Measurements from ENCODE around the gene SVOP. TPM values are rescaled to one million over a fixed set of nuclear protein-coding genes. Genes with fewer than 3 reads are reported as not detected.
"Not testable (repeated sequence)": the region's sequence is repeated elsewhere in the genome, so short reads cannot be mapped to it uniquely, and the experiment has no call there.

Gene SVOP
- total RNA-seq, 1 donor from 2014 or later, result not detected

- Mint-ChIP-seq H3K4me1 (ENCODE audit: low read depth) (no peaks in the 10 kb centered on the region), H3K27me3 (ENCODE audit: low read depth) (no peaks in the 10 kb centered on the region), H3K27ac (no peak overlapping the region), H3K9me3 (no peaks in the 10 kb centered on the region), H3K4me3 (ENCODE audit: low read depth) (no peak overlapping the region), H3K36me3 (ENCODE audit: low read depth) (no peaks in the 10 kb centered on the region)
- no peak for DNase-seq (ENCODE audit: low spot score)
- intact Hi-C loops (cut with micrococcal nuclease), result no loop called here
Observed at GRCh38 chr12:108881953-108882352, 138.9 kb downstream of the SVOP start.

DNA sequence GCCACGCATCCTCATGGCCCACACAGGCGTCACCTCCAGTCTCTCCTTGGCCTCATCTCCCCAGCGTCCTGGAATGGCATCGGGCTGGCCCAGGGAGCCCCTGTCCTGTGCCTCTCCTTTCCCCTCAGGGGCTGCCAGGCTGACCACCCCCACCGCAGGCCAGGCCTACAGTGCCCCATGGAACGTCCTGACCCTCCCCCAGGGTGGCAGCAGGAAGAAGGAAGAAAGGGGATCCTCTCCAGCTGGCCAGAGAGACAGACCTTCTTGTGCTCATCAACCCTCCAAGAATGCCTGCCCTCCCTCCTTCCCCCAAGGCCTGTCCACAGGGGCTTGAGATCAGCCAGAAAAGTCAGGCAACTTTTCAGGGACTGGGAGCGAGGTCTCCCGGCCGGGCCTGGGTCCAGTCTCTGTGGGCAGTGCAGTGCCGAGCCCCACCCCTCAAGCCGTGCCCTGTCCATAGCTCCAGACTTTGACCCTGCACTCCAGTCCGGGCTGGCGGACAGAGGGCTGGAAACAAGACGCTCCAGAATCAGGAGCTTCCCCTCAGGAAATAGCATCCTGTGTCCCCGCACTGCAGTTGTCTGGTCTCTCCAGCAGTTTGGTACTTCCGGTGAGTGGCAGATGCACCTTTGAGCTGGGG lies 141.1 kb downstream of the SVOP start, which contains the start of gene DAO:
TSS of gene DAO (plus strand) at position 478 of the 640 bp plus-strand sequence. CDS start 4,915 bp downstream, outside the sequence.
- intact Hi-C loops (cut with micrococcal nuclease), result no loop called here
- Mint-ChIP-seq H3K36me3 (ENCODE audit: low read depth) (no peaks in the 10 kb centered on the region), H3K4me1 (ENCODE audit: low read depth) (peaks cover 5% of the 10 kb centered on the region), H3K27ac (no peak within 1 kb of the TSS), H3K9me3 (peaks cover 4% of the 10 kb centered on the region), H3K27me3 (ENCODE audit: low read depth) (no peaks in the 10 kb centered on the region), H3K4me3 (ENCODE audit: low read depth) (no peak within 1 kb of the TSS)
- no peak for DNase-seq (ENCODE audit: low spot score)

DNA sequence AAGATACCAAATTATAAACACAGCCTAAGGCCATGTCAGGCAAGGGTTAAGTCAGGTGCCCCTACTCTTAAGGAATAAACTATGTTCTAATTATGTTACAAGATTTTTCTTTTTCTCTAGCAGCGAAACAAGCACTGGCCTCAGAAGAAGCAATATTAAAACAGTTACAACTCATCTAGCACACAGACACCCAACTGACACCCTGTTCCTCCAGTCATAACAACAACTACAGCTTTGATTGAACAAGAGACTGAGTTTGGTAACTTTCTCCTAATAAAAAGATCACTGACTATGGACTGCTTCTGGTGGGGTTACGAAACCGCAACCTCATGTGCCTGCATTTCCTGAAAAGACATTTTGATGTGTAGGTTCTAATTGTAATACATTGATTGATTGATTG lies 144.3 kb downstream of the SVOP start:
- no peak overlapping the region for H3K27ac Mint-ChIP-seq
- intact Hi-C loops (cut with micrococcal nuclease), result no loop called here
- no peak overlapping the region for H3K4me3 Mint-ChIP-seq (ENCODE audit: low read depth)
- H3K4me1 Mint-ChIP-seq (ENCODE audit: low read depth), result peaks cover 5% of the 10 kb centered on the region
- no peak for DNase-seq (ENCODE audit: low spot score)
- H3K27me3 Mint-ChIP-seq (ENCODE audit: low read depth), result no peaks in the 10 kb centered on the region
- peaks cover 4% of the 10 kb centered on the region for H3K9me3 Mint-ChIP-seq
- H3K36me3 Mint-ChIP-seq (ENCODE audit: low read depth), result no peaks in the 10 kb centered on the region

DNA sequence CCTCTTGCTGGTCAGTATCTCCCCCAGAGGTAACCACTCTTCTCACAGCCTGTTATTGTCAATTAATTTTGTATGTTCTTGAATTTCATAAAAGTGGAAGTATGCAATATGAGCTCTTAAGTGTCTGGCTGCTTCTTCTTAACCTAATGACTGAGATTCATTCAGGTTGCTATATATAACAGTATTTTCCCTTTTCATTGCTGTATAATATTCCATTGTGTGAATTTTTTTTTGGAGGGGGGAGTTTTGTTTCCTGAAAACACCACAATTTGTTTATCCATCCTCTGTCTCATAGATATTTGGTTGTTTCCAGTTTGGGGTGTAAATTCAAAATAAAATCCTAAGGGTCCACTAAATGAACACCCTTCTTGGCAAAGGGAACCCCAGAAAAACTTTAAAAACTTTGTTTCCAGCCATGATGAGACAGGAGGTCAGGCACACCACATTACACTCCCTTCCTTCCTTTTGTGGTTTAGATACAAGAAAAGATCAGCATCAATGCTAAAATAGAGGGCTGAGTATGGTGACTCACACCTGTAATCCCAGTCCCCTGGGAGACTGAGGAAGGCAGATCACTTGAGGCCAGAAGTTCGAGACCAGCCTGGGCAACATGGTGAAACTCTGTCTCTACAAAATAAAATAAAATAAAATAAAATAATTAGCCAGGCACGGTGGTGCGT lies 145.0 kb downstream of the SVOP start:
- Mint-ChIP-seq H3K27ac (no peak overlapping the region), H3K27me3 (ENCODE audit: low read depth) (no peaks in the 10 kb centered on the region), H3K9me3 (peaks cover 4% of the 10 kb centered on the region), H3K4me1 (ENCODE audit: low read depth) (peaks cover 5% of the 10 kb centered on the region), H3K36me3 (ENCODE audit: low read depth) (no peaks in the 10 kb centered on the region), H3K4me3 (ENCODE audit: low read depth) (no peak overlapping the region)
- intact Hi-C loops (cut with micrococcal nuclease), result no loop called here
- DNase-seq (ENCODE audit: low spot score), result no peak

DNA sequence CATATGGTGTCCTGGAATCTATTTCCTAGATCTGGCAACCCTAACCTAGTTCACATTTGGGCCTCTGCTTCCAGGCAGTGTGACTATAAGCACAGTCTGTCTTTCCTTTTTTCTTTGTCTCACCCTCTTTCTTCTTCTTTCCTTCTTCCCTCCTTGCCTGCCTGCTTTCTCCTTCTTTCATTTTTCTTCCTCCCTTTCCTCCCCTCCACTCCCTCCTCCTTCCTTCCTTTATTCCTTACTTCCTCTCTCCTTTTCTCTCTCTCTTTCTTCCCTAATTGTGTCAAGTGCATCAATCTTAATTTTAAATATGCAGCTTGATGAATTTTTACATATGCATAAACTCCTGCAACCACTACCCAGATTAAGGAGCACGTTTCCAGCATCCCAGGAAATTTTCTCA lies 145.6 kb downstream of the SVOP start:
- DNase-seq (ENCODE audit: low spot score), result no peak
- Mint-ChIP-seq H3K4me3 (ENCODE audit: low read depth) (no peak overlapping the region), H3K27ac (no peak overlapping the region), H3K4me1 (ENCODE audit: low read depth) (peaks cover 5% of the 10 kb centered on the region), H3K27me3 (ENCODE audit: low read depth) (no peaks in the 10 kb centered on the region), H3K9me3 (peaks cover 4% of the 10 kb centered on the region), H3K36me3 (ENCODE audit: low read depth) (no peaks in the 10 kb centered on the region)
- intact Hi-C loops (cut with micrococcal nuclease), result no loop called here

GRCh38 chr12:108868781-108869180 lies 152.1 kb downstream of the SVOP start:
- Mint-ChIP-seq H3K27ac (no peak overlapping the region), H3K27me3 (ENCODE audit: low read depth) (no peaks in the 10 kb centered on the region), H3K36me3 (ENCODE audit: low read depth) (no peaks in the 10 kb centered on the region), H3K4me3 (ENCODE audit: low read depth) (no peak overlapping the region), H3K9me3 (no peaks in the 10 kb centered on the region), H3K4me1 (ENCODE audit: low read depth) (no peaks in the 10 kb centered on the region)
- DNase-seq (ENCODE audit: low spot score), result no peak
- intact Hi-C loops (cut with micrococcal nuclease), result no loop called here

GRCh38 chr12:108866083-108866482 lies 154.8 kb downstream of the SVOP start:
- H3K9me3 Mint-ChIP-seq; H3K4me3 Mint-ChIP-seq (ENCODE audit: low read depth); H3K27me3 Mint-ChIP-seq (ENCODE audit: low read depth); H3K27ac Mint-ChIP-seq; H3K4me1 Mint-ChIP-seq (ENCODE audit: low read depth); H3K36me3 Mint-ChIP-seq (ENCODE audit: low read depth); DNase-seq (ENCODE audit: low spot score); intact Hi-C loops (cut with micrococcal nuclease): not testable (repeated sequence)

GRCh38 chr12:108865169-108865568 lies 155.7 kb downstream of the SVOP start:
- Mint-ChIP-seq H3K27ac (no peak overlapping the region), H3K27me3 (ENCODE audit: low read depth) (no peaks in the 10 kb centered on the region), H3K4me3 (ENCODE audit: low read depth) (no peak overlapping the region), H3K36me3 (ENCODE audit: low read depth) (no peaks in the 10 kb centered on the region), H3K9me3 (no peaks in the 10 kb centered on the region), H3K4me1 (ENCODE audit: low read depth) (peaks cover 6% of the 10 kb centered on the region)
- no peak for DNase-seq (ENCODE audit: low spot score)
- intact Hi-C loops (cut with micrococcal nuclease), result no loop called here

- Mint-ChIP-seq H3K27ac (no peak overlapping the region), H3K36me3 (ENCODE audit: low read depth) (no peaks in the 10 kb centered on the region), H3K27me3 (ENCODE audit: low read depth) (no peaks in the 10 kb centered on the region), H3K4me3 (ENCODE audit: low read depth) (no peak overlapping the region), H3K9me3 (no peaks in the 10 kb centered on the region), H3K4me1 (ENCODE audit: low read depth) (peaks cover 22% of the 10 kb centered on the region)
- DNase-seq (ENCODE audit: low spot score), result no peak
- intact Hi-C loops (cut with micrococcal nuclease), result no loop called here
Observed at GRCh38 chr12:108862588-108862959, 158.3 kb downstream of the SVOP start.

GRCh38 chr12:108861878-108862587 lies 158.8 kb downstream of the SVOP start:
- no peaks in the 10 kb centered on the region for H3K36me3 Mint-ChIP-seq (ENCODE audit: low read depth)
- intact Hi-C loops (cut with micrococcal nuclease), result no loop called here
- no peaks in the 10 kb centered on the region for H3K9me3 Mint-ChIP-seq
- H3K27ac Mint-ChIP-seq, result no peak overlapping the region
- no peaks in the 10 kb centered on the region for H3K27me3 Mint-ChIP-seq (ENCODE audit: low read depth)
- no peak for DNase-seq (ENCODE audit: low spot score)
- H3K4me1 Mint-ChIP-seq (ENCODE audit: low read depth), result peaks cover 22% of the 10 kb centered on the region
- H3K4me3 Mint-ChIP-seq (ENCODE audit: low read depth), result no peak overlapping the region

- Mint-ChIP-seq H3K9me3 (no peaks in the 10 kb centered on the region), H3K27ac (no peak overlapping the region), H3K4me1 (ENCODE audit: low read depth) (peaks cover 35% of the 10 kb centered on the region), H3K4me3 (ENCODE audit: low read depth) (no peak overlapping the region), H3K27me3 (ENCODE audit: low read depth) (no peaks in the 10 kb centered on the region), H3K36me3 (ENCODE audit: low read depth) (peaks cover 6% of the 10 kb centered on the region)
- DNase-seq (ENCODE audit: low spot score), result no peak
- intact Hi-C loops (cut with micrococcal nuclease), result no loop called here
Observed at GRCh38 chr12:108860443-108860842, 160.4 kb downstream of the SVOP start.

DNA sequence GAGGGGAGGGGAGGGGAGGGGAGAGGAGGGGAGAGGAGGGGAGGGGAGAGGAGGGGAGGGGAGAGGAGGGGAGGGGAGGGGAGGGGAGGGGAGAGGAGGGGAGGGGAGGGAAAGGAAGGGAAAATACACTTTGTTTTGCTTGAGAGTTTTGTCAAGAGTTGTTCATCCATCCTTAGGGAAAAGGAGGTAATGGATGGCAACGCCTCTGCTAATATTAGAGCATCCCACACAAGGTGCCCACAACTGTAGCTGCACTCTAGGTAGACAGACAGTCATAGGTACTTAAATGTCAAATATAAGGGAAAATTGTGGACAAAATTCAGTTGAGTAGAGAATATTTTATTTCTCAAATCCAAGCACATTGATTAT lies 161.0 kb downstream of the SVOP start:
- Mint-ChIP-seq H3K4me1 (ENCODE audit: low read depth) (peaks cover 40% of the 10 kb centered on the region), H3K27ac (no peak overlapping the region), H3K27me3 (ENCODE audit: low read depth) (no peaks in the 10 kb centered on the region), H3K36me3 (ENCODE audit: low read depth) (peaks cover 11% of the 10 kb centered on the region), H3K4me3 (ENCODE audit: low read depth) (no peak overlapping the region), H3K9me3 (no peaks in the 10 kb centered on the region)
- intact Hi-C loops (cut with micrococcal nuclease), result loop anchor here (5.0 to 10.0 kb wide), 3 partner anchors 38 to 235 kb away; partner anchors contain the start of genes ALKBH2, SELPLG and UNG
- no peak for DNase-seq (ENCODE audit: low spot score)
